HepG2 (cell line): ENCODE results near the gene LSM2. TPM values are rescaled to one million over a fixed set of nuclear protein-coding genes. Genes with fewer than 3 reads are reported as not detected.

Experiments used
- CAMTA2 ChIP-seq: sonication (generic); formaldehyde crosslinking; IDR thresholded peaks from 2 replicates; pipeline ENCODE4 v1.4.0; 2020; ENCODE audit warnings: mild to moderate bottlenecking, missing genetic modification reagents, borderline replicate concordance
- CREB1 ChIP-seq, 2 experiments: fragments of 450-650 bp in 1 of 2; IDR thresholded peaks; 2 replicates each; pipeline ENCODE4 v1.6.1; 2016 to 2017; ENCODE audit warnings: control low read depth in 1 of 2, mild to moderate bottlenecking in 1 of 2, missing compliant biosample characterization in 1 of 2, missing genetic modification characterization in 1 of 2
- FOXM1 ChIP-seq: sonication (generic); formaldehyde crosslinking; IDR thresholded peaks from 2 replicates; pipeline ENCODE4 v1.5.0; 2020; ENCODE audit warnings: missing genetic modification reagents
- KDM2A ChIP-seq: sonication (generic); formaldehyde crosslinking; IDR thresholded peaks from 2 replicates; pipeline ENCODE4 v1.4.0; 2020; ENCODE audit warnings: low read depth, missing genetic modification reagents, borderline replicate concordance
- KLF16 ChIP-seq, 2 experiments: sonication (generic) in 1 of 2; formaldehyde crosslinking in 1 of 2; IDR thresholded peaks; 2 replicates each; pipeline versions ENCODE4 v1.6.1 to v1.8.0; 2016 to 2023; ENCODE audit warnings: missing genetic modification reagents in 2 of 2, missing compliant biosample characterization in 1 of 2
- NAIF1 ChIP-seq: sonication (generic); formaldehyde crosslinking; IDR thresholded peaks from 2 replicates; pipeline ENCODE4 v1.5.0; 2020; ENCODE audit warnings: mild to moderate bottlenecking, missing genetic modification reagents, borderline replicate concordance
- PAF1 ChIP-seq: IDR thresholded peaks from 2 replicates; pipeline ENCODE4 v1.6.1; 2016; ENCODE audit warnings: missing genetic modification reagents, missing compliant biosample characterization
- REPIN1 ChIP-seq: sonication (generic); formaldehyde crosslinking; IDR thresholded peaks from 2 replicates; pipeline ENCODE4 v1.8.0; 2022; ENCODE audit warnings: missing genetic modification reagents, low read depth, mild to moderate bottlenecking, borderline replicate concordance
- REXO4 ChIP-seq: sonication (generic); formaldehyde crosslinking; IDR thresholded peaks from 2 replicates; pipeline ENCODE4 v1.8.0; 2022; ENCODE audit warnings: missing genetic modification reagents, mild to moderate bottlenecking, borderline replicate concordance
- RORA ChIP-seq: sonication (generic); formaldehyde crosslinking; IDR thresholded peaks from 2 replicates; pipeline ENCODE4 v1.5.0; 2020; ENCODE audit warnings: mild to moderate bottlenecking, missing genetic modification reagents, moderate library complexity
- SNRNP70 ChIP-seq: fragments of 200-400 bp; formaldehyde crosslinking; IDR thresholded peaks from 2 replicates; pipeline ENCODE4 v1.6.1; 2017; ENCODE audit warnings: mild to moderate bottlenecking, low read depth, low read length, moderate library complexity
- SP2 ChIP-seq: sonication (generic); formaldehyde crosslinking; IDR thresholded peaks from 2 replicates; pipeline ENCODE4 v1.5.1; 2020; ENCODE audit warnings: mild to moderate bottlenecking, missing genetic modification reagents
- ZBTB1 ChIP-seq: sonication (generic); formaldehyde crosslinking; IDR thresholded peaks from 2 replicates; pipeline ENCODE4 v1.4.0; 2020; ENCODE audit warnings: missing genetic modification reagents, borderline replicate concordance
- ZBTB25 ChIP-seq: IDR thresholded peaks from 2 replicates; pipeline ENCODE4 v1.6.1; 2018; ENCODE audit warnings: missing genetic modification reagents
- ZFP82 ChIP-seq: sonication (generic); formaldehyde crosslinking; IDR thresholded peaks from 2 replicates; pipeline ENCODE4 v1.5.1; 2020; ENCODE audit warnings: mild to moderate bottlenecking, missing genetic modification reagents, borderline replicate concordance
- ZNF205 ChIP-seq: IDR thresholded peaks from 2 replicates; pipeline ENCODE4 v1.6.1; 2018; ENCODE audit warnings: missing biosample characterization, missing genetic modification reagents
- ZNF777 ChIP-seq: sonication (generic); formaldehyde crosslinking; IDR thresholded peaks from 2 replicates; pipeline ENCODE4 v1.4.0; 2020; ENCODE audit warnings: missing genetic modification reagents
- polyA plus RNA-seq, 8 experiments: library from polyadenylated mRNA; depleted of rRNA in 3 of 8; stranded (reverse) in 7 of 8; unstranded in 1 of 8; fragments of >200 nt; fragmentation: Illumina TruSeq in 4 of 8; extraction: Trizol in 4 of 8; gene quantifications; 2 replicates each; pipeline versions ENCODE4 v1.2.1 to v1.2.3, GENCODE V29; 2011 to 2016; ENCODE audit warnings: low read depth in 4 of 8, missing spikeins in 1 of 8, mixed read lengths in 1 of 8; ENCODE audit not compliant: insufficient read depth in 1 of 8
- total RNA-seq, 5 experiments: library from RNA; depleted of rRNA; stranded (reverse); fragments of >200 nt; fragmentation: Illumina TruSeq; extraction: Trizol; gene quantifications; 2 replicates each; pipeline ENCODE4 v1.2.3, GENCODE V29; 2016; ENCODE audit warnings: low read depth in 1 of 5
- TF ChIP-seq, protein P1 (sequence below), 2 experiments: fragments of 450-650 bp in 1 of 2; sonication (generic) in 1 of 2; formaldehyde crosslinking in 1 of 2; IDR thresholded peaks; 2 replicates each; pipeline versions ENCODE4 v1.6.1 to v1.8.0; 2016 to 2022; ENCODE audit warnings: antibody characterized with exemption in 1 of 2, mild to moderate bottlenecking in 1 of 2, missing genetic modification reagents in 1 of 2

The LSM2 gene
- total and polyA plus RNA-seq, 2 of the 13 experiments (the other 11 are each of a cell fraction or from before 2014, with no cell fraction given): 69.4 to 90.5 TPM

- TF ChIP-seq ZNF777 (peak; percentile 62), CREB1 (IDR thresholded peaks at IDR 0.05) (no peak; the same call in 1 of the 2 replicates), CREB1 (CRISPR knock-in tag; IDR thresholded peaks at IDR 0.05) (peak; percentile 21; the same call in 1 of the 2 replicates), CAMTA2 (peak; percentile 82; the same call in 1 of the 2 replicates), KDM2A (peak; percentile 65), ZBTB1 (CRISPR knock-in tag) (peak; percentile 49; the same call in 1 of the 2 replicates), ZFP82 (CRISPR knock-in tag) (no peak), FOXM1 (CRISPR knock-in tag) (peak; percentile 54; the same call in 1 of the 2 replicates), ZNF205 (CRISPR knock-in tag) (peak; percentile 84), SNRNP70 (no peak), REPIN1 (peak; percentile 18), NAIF1 (CRISPR knock-in tag) (0 out of 2 replicates have a peak, but pooled peaks have one; percentile 14), PAF1 (CRISPR knock-in tag) (peak; percentile 37; the same call in 1 of the 2 replicates), REXO4 (CRISPR knock-in tag) (no peak; the same call in 1 of the 2 replicates), ZBTB25 (CRISPR knock-in tag) (peak; percentile 83; the same call in 1 of the 2 replicates), KLF16 (CRISPR knock-in tag; IDR thresholded peaks at IDR 0.05) (peak in 1 of 2 experiments; percentile 90; a peak in 2 of 4 replicates), SP2 (CRISPR knock-in tag) (0 out of 2 replicates have a peak, but pooled peaks have one; percentile 48), RORA (CRISPR knock-in tag) (no peak)
- TF ChIP-seq, protein P1, sequence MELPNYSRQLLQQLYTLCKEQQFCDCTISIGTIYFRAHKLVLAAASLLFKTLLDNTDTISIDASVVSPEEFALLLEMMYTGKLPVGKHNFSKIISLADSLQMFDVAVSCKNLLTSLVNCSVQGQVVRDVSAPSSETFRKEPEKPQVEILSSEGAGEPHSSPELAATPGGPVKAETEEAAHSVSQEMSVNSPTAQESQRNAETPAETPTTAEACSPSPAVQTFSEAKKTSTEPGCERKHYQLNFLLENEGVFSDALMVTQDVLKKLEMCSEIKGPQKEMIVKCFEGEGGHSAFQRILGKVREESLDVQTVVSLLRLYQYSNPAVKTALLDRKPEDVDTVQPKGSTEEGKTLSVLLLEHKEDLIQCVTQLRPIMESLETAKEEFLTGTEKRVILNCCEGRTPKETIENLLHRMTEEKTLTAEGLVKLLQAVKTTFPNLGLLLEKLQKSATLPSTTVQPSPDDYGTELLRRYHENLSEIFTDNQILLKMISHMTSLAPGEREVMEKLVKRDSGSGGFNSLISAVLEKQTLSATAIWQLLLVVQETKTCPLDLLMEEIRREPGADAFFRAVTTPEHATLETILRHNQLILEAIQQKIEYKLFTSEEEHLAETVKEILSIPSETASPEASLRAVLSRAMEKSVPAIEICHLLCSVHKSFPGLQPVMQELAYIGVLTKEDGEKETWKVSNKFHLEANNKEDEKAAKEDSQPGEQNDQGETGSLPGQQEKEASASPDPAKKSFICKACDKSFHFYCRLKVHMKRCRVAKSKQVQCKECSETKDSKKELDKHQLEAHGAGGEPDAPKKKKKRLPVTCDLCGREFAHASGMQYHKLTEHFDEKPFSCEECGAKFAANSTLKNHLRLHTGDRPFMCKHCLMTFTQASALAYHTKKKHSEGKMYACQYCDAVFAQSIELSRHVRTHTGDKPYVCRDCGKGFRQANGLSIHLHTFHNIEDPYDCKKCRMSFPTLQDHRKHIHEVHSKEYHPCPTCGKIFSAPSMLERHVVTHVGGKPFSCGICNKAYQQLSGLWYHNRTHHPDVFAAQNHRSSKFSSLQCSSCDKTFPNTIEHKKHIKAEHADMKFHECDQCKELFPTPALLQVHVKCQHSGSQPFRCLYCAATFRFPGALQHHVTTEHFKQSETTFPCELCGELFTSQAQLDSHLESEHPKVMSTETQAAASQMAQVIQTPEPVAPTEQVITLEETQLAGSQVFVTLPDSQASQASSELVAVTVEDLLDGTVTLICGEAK (IDR thresholded peaks at IDR 0.05): no peak
- TF ChIP-seq, protein P1 (CRISPR knock-in tag; IDR thresholded peaks at IDR 0.05): peak; percentile 79
These were observed 27.8 kb upstream of the LSM2 start (continued) for GRCh38 chr6:31834367-31835250.
